SHP77 treated with DMSO at 0.1 percent for 48 hours (cell line): ENCODE results near the gene FPR1.

Experiments
- DNase-seq: peaks from one replicate; lab custom pipeline; 2025; lab: John Stamatoyannopoulos, UW

FPR1 gene

GRCh38 chr19:51703575-51704515, 47.8 kb downstream of the FPR1 start:
- peak; percentile 47 for DNase-seq

- no peak for DNase-seq
These were observed 48.7 kb downstream of the FPR1 start for GRCh38 chr19:51702825-51703574.

DNA sequence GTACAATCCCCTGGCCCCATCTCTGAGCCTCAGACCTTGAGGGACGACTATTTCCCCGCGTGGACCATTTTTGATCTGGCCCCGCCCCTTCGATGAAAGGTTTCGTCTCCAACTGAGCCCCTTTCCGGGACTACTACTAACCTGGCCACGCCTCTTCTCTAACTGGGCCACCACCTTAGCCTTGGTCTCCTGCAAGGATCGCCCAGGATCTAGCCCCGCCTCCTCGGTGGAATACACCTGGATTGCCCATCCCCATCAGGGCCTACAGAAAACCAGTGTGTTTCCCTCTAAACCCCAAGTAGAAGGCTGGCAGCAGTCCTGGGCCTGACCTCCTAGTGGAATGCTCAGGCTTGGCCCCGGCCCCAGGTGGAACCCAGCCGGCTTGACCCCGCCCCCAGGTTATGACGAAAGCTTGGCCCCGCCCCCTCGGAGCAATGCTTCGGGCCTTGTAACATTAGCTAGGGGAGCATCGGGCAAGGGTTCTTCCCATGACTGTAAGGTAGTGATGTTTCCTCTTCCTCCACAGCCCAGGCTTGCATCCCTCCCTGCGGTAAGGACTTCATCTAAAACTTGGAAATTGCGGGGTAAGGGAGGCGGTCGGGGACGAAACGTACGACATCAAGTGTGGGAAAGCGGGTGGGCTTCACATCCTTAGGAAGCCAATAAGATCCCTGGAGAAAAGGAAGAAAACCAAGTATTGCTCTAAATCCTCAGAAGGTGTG, 49.4 kb downstream of the FPR1 start:
- DNase-seq: no peak

GRCh38 chr19:51701468-51702100, 50.1 kb downstream of the FPR1 start:
- DNase-seq: no peak

- no peak for DNase-seq
These were observed 52.5 kb downstream of the FPR1 start for GRCh38 chr19:51699170-51699569.

- no peak for DNase-seq
These were observed 53.4 kb downstream of the FPR1 start for GRCh38 chr19:51698296-51698695.

- no peak for DNase-seq
These were observed 54.4 kb downstream of the FPR1 start for GRCh38 chr19:51697169-51697776.

GRCh38 chr19:51696606-51697005, 55.1 kb downstream of the FPR1 start:
- no peak for DNase-seq
